GM21786 (cell line): ENCODE data around the gene CYTH4.
"Not testable (repeated sequence)": the region's sequence is repeated elsewhere in the genome, so short reads cannot be mapped to it uniquely, and the experiment has no call there.

Experiments
- ATAC-seq: cut with Tn5 transposase; IDR thresholded peaks from one replicate; pipeline ENCODE4 v1.9.1; 2021; ENCODE audit not compliant: unreplicated experiment

The CYTH4 gene

GRCh38 chr22:37326726-37327125, 44.4 kb downstream of the CYTH4 start:
- no peak for ATAC-seq

GRCh38 chr22:37328017-37328416, 45.7 kb downstream of the CYTH4 start:
- ATAC-seq, result no peak

DNA sequence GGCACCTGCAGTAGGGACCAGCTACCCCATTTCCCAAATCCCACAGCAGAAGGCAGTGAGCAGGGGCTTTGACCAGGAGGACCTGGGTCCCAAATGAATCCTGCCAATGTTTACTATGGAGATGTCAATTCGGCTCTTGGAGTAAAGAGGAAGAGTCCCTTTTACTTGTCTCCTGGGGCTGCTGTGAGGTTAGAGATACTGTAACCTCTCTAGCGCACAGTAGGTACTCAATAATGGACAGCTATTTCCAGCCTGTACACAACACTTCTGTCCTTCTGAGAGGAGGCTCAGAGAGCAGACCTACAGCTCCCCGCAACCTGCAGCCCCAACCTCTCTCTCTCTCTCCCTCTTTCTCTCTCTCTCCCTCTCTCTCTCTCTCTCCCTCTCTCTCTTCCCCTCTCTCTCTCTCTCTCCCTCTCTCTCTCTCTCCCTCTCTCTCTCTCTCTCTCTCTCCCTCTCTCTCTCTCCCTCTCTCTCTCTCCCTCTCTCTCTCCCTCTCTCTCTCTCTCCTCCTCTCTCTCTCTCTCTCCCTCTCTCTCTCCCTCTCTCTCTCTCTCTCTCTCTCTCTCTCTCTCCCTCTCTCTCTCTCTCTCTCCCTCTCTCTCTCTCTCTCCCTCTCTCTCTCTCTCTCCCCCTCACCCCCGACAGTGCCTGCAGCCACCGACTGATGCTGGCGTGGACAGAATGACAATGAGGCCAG, 46.4 kb downstream of the CYTH4 start:
- ATAC-seq, result not testable (repeated sequence)

- ATAC-seq, result no peak
Observed at GRCh38 chr22:37329238-37330140, 47.2 kb downstream of the CYTH4 start.

- ATAC-seq, result no peak
Observed at GRCh38 chr22:37330200-37331033, 48.1 kb downstream of the CYTH4 start.

GRCh38 chr22:37331034-37331428, 48.7 kb downstream of the CYTH4 start:
- no peak for ATAC-seq

DNA sequence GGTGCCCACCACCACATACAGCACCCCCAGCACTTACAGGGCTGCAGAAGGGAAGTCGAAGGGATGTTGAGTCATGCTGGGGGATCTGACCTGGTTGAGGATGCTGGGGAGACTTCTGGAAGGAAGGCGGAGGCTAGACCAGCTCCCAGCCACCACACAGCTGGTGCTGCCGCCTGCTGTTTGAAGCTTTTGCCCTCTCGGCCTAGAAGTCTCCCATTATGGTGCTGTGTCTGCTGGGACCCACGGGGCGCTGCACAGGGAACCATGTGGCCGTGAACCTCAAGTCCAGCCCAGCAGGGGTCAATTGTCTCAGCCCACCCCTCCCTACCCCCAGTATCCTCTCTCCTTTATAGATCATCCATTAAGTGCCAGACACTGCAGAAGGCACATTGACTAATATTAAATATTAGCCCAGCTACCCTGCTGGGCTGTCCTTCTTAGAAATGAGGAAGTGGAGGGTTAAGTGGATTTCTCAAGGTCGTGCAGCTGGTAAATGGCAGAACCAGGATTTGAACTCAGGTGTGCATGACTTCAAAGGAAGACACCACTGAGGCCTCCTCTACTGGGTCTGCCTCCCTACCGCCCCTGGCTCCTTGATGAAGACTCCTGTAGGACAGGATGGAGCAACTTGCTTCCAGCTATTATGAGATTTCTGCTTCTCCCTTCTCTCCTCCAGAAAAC, 49.7 kb downstream of the CYTH4 start:
- no peak for ATAC-seq

DNA sequence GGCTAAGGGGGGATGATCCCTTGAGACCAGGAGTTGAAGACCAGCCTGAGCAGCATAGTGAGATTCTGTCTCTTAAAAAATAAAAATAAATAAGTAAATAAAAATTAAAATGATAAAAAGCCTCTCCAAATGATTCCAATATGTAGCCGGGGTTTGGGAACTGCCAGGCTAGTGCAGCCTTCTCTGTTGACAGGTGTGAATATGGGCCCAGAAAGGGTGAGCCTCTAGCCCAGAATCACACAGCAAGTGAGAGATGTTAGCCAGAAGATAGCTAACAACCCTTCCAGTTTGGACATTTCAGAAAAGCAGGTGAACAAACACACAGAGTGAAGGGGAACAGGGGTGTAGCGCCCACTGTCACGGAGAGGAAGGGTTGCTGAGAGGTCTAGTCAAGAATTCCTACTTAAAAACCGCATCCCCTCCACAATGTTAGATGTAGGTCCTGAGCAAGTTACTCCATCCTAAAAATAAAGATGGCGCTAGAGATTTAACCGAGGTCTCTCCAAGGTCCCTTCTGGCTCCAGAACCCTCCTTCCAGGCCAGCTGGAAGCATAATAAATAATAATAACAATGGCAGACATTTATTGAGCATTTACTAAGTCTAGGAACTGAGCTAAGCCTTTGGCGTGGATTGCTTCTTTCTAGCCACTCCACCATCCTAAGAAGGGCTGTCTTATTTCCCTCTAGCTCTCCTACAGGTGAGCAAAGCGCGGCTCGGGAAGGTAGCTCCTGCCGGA, 51.6 kb downstream of the CYTH4 start:
- ATAC-seq, result no peak

- no peak for ATAC-seq
Observed at GRCh38 chr22:37334461-37334858, 52.2 kb downstream of the CYTH4 start.

DNA sequence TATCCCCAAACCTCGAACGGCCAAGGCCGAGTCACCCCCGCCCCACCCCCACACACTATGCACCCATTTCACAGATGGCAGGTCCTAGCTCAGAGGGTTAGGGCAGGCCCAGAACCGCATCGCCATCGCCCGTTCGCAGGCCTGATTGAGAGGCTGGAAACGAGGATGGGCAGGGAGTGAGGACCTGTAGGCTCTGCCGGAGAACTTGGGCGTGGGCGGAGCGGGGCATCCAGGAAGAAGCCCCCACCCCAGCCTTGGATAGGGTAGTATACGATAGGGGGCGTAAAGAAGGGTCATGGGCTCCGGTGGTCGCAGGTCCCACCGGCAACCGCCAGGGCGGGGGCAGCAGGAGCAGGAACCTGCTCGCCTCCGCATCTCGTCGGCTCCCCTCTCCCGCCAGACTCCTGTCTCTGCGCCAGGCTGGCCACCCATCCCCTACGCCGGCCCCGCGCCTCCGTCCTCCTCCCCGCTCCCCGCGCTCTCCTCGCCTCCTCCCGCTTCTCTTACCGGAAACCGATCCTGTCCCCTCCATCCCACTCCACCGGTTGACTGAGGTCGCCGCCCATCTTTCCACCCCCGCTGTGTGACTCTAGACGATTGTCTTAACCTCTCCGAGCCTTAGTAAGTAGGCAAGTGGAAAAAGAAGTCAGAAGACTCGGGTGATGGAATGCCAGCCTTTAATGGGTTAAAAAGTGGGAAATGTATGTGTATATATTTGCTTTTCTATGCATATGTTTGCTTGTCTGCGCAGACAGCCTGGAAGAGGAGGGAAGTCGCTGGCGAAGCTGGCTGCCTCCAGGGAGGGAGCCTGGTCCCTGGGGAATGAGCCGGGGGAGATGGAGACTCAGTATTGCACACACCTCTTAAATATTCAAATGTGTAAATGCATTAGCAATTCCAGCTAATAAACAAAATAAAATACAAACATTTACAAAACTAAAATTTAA, 52.8 kb downstream of the CYTH4 start:
- no peak for ATAC-seq

- no peak for ATAC-seq
Observed at GRCh38 chr22:37335806-37336199, 53.5 kb downstream of the CYTH4 start.

- no peak for ATAC-seq
Observed at GRCh38 chr22:37336579-37336978, 54.3 kb downstream of the CYTH4 start.

- ATAC-seq, result no peak
Observed at GRCh38 chr22:37337204-37337943, 55.1 kb downstream of the CYTH4 start.

- no peak for ATAC-seq
Observed at GRCh38 chr22:37338539-37339246, 56.4 kb downstream of the CYTH4 start.

DNA sequence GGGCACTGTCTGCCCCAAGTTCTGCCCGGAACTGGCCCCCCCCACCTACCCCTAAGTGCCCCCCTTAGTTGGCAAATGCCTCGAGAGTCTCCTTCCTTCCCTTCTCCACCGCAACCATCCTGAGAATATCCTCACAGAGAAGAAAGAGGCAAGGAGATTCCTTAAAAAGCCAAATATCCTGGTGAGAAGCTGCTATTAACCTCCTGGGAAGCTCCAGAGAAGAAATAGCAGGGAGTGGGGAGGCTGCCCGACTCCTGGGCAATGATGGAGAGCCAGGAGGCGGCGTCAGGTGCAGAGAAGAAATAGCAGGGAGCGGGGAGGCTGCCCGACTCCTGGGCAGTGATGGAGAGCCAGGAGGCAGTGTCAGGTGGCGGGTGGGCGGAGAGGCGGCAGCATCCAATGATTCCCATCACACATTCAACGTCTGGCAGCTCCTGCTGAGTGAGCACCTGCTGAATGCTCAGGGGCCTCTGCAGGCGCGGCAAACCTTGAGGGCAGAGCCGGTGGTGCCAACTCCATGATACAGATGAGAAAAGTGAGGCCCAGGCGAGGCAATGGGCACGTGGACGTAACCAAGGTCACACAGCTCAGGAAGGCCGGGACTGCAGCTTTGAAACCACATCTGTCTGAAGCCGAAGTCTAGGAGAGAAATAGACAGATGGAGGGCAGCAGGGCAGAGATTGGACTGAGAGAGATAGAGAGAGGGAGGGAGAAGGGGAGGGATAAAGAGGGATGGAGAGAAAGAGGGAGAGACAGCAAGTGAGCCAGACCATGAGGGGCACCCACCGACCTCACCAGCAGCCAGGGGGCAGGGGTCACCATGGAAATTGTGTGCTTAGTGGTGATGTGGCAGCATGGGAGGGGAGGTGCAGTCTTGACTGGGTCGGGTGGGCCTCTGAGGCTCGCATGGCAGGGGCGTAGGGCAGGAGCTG, 58.3 kb downstream of the CYTH4 start:
- no peak for ATAC-seq

DNA sequence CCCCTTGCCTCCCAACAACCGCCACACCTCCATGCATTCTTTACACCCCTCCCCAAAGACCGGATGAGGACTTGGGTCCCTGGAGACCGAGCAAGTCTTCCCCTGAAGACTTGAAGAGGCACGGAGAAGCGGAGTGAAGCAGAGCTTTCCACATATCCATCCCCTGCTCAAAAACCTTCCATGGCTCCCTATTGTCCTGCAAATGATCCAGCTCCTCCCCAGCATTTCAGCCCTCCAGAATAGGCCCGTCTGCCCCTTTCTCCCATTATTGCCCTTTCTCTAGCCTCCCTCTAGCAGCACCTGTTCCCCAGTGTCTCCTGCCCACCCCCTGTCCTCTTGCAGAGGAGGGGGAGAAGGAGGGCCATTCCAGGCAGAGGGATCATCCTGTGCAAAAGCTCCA, 59.8 kb downstream of the CYTH4 start:
- ATAC-seq, result no peak

DNA sequence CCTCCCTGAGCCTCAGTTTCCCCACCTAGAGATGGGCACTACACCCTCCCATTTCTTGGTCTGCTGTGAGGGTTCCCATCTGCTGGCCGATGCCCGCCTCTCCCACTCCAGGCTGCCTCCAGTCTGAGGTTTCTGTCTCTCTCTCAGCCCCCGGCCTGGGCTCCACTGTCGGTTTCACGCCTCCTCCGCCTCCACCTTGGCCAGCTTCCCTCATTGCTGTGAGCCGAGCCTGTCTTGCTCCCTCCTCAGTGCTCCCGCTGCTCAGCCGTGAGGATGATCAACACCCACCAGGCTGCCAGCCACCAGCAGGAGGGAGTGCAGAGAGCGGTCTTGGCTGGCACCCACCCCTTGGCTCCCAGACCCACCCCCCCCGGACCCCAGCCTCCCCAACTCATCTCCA, 61.0 kb downstream of the CYTH4 start:
- no peak for ATAC-seq
